Vagina (tissue), 2 donors: ENCODE data around the gene TBC1D14. TPM values are rescaled to one million over a fixed set of nuclear protein-coding genes. Genes with fewer than 3 reads are reported as not detected.

Source experiments
- DNase-seq, 2 donors: peaks; one replicate each; pipeline ENCODE4 v3.0.0-alpha.2; 2017; ENCODE audit errors: extremely low spot score in 2 of 2
- H3K27ac ChIP-seq: fragments of 200-600 bp; sonication (generic); one replicate; pipeline ENCODE4 v1.5.1; 2019
- H3K27me3 ChIP-seq: fragments of 200-600 bp; sonication (generic); one replicate; pipeline ENCODE4 v1.5.1; 2019
- H3K36me3 ChIP-seq, 2 donors: fragments of 200-600 bp; sonication (generic); one replicate each; pipeline ENCODE4 v1.5.1; 2017 to 2019
- H3K4me1 ChIP-seq: fragments of 200-600 bp; sonication (generic); one replicate; pipeline ENCODE4 v1.5.1; 2019
- H3K4me3 ChIP-seq, 2 donors: fragments of 200-600 bp; sonication (generic); 1 replicate in 1 of 2; 2 replicates in 1 of 2; pipeline ENCODE4 v1.5.1; 2016 to 2019
- H3K9me3 ChIP-seq: fragments of 200-600 bp; sonication (generic); one replicate; pipeline ENCODE4 v1.5.1; 2019
- CTCF ChIP-seq, 3 experiments: fragments of 450-650 bp in 2 of 3; fragments of 200-600 bp in 1 of 3; sonication (generic) in 1 of 3; IDR thresholded peaks; one replicate each; pipeline ENCODE4 v1.5.1; 2017 to 2019; ENCODE audit warnings: antibody characterized with exemption in 3 of 3, mild to moderate bottlenecking in 2 of 3, moderate library complexity in 2 of 3
- POLR2A ChIP-seq, 2 donors: fragments of 450-650 bp; IDR thresholded peaks; one replicate each; pipeline ENCODE4 v1.6.1; 2017; ENCODE audit warnings: antibody characterized with exemption in 2 of 2, mild to moderate bottlenecking in 2 of 2, moderate library complexity in 2 of 2
- POLR2AphosphoS5 ChIP-seq, 2 donors: sonication (generic); formaldehyde crosslinking; IDR thresholded peaks; one replicate each; pipeline ENCODE4 v1.9.0; 2017; ENCODE audit warnings: antibody characterized with exemption in 2 of 2, mild to moderate bottlenecking in 2 of 2, low read depth in 1 of 2; ENCODE audit not compliant: insufficient read depth in 1 of 2
- intact Hi-C: fragments of 100-400 bp; cut with DNase I; formaldehyde crosslinking; loops from one replicate; pipeline ENCODE4 v1.15.1; 2023
- total RNA-seq: library from RNA; depleted of rRNA; stranded (reverse); fragments of >200 nt; gene quantifications from one replicate; pipeline ENCODE4 v1.2.3, GENCODE V29; 2016

Gene TBC1D14
- total RNA-seq, 1 donor from 2014 or later = 35.4 TPM

DNA sequence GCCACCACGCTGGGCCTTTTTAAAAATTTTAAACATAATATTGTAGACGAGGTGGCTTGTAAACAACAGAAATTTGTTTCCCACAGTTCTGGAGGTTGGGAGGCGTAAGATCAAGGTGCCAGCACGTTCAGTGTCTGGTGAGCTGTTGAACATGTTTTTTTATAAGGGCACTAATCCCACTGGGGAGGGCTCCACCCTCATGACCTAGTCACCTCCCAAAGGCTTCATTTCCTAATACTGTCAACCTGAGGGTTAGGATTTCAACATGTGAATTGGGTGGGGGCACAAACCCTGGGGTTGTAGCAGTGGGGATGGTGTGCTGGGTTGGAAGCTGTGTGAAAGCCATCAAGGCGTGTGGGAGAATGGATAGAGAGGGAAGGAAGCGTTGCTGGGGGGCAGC lies 27.6 kb downstream of the TBC1D14 start:
- H3K9me3 ChIP-seq = no peaks in the 10 kb centered on the region
- no peaks in the 10 kb centered on the region for H3K27me3 ChIP-seq
- H3K4me1 ChIP-seq = peaks cover 25% of the 10 kb centered on the region
- H3K4me3 ChIP-seq = no peak overlapping the region
- intact Hi-C loops = no loop called here
- no peaks in the 10 kb centered on the region for H3K36me3 ChIP-seq
- H3K27ac ChIP-seq = no peak overlapping the region
- no peak for DNase-seq
- TF ChIP-seq CTCF (IDR thresholded peaks at IDR 0.05) (no peak), POLR2AphosphoS5 (IDR thresholded peaks at IDR 0.05; ENCODE audit: insufficient read depth in 1 of 2, low read depth in 1 of 2) (no peak), POLR2A (IDR thresholded peaks at IDR 0.05) (no peak)

DNA sequence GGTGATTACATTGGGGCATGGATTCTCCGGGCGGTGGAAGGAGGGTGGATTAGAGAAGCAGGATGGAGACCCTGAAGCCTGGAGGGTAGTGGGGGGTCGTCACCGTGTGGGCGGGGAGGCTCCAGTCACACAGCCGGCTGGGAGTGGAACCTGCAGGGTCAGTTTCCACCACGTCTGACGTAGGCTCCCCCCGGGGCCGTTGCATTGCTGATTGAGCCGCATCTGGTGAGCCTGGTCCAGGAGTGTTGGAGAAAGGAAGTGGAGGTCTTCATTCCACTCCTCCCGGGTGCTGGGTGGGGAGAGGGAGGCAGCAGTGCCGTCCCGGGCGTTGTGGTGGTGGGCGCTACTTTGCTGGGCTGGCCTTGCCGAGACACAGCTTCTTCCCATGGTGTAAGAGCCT lies 28.1 kb downstream of the TBC1D14 start:
- Histone ChIP-seq H3K4me1 (peaks cover 30% of the 10 kb centered on the region), H3K9me3 (no peaks in the 10 kb centered on the region), H3K36me3 (no peaks in the 10 kb centered on the region), H3K27me3 (no peaks in the 10 kb centered on the region), H3K4me3 (no peak overlapping the region), H3K27ac (no peak overlapping the region)
- intact Hi-C loops = no loop called here
- DNase-seq = no peak
- TF ChIP-seq POLR2AphosphoS5 (IDR thresholded peaks at IDR 0.05; ENCODE audit: insufficient read depth in 1 of 2, low read depth in 1 of 2) (no peak), CTCF (IDR thresholded peaks at IDR 0.05) (no peak), POLR2A (IDR thresholded peaks at IDR 0.05) (no peak)

- Histone ChIP-seq H3K27ac (no peak overlapping the region), H3K4me3 (no peak overlapping the region), H3K9me3 (no peaks in the 10 kb centered on the region), H3K4me1 (peaks cover 35% of the 10 kb centered on the region), H3K36me3 (no peaks in the 10 kb centered on the region), H3K27me3 (no peaks in the 10 kb centered on the region)
- DNase-seq = no peak
- TF ChIP-seq CTCF (IDR thresholded peaks at IDR 0.05) (no peak), POLR2A (IDR thresholded peaks at IDR 0.05) (no peak), POLR2AphosphoS5 (IDR thresholded peaks at IDR 0.05; ENCODE audit: insufficient read depth in 1 of 2, low read depth in 1 of 2) (no peak)
- intact Hi-C loops = no loop called here
Observed at GRCh38 chr4:6938237-6938636, 28.6 kb downstream of the TBC1D14 start.

DNA sequence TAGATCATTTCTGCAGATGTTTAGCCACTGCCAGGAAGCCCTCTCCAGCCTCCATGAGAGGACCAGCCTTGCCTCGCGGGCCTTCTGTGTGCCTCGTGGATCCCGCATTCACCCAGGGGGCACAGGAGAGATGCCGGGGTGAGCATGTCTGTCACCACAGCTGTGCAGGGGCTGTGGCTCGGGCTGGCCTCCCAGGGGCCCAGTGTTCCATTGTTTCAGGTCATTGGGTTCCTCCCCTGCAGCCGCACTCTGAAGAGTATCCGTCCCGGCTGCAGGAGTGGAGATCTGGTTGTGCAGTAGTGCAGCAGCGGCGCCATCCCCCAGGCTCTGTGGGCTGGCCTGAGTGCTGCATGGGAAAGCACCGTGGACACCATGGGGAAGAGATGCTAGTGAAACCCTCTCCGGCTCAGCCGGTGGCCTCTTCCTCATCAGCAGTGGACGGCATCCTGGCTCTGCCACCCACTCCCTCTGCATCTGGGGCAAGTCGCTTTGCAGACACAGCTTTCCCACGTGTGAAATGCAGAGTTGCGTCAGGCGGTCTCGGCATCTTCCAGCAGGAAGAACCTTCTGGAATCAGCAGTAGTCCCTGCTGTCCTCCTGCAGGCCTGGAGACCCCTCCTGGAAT lies 29.1 kb downstream of the TBC1D14 start:
- intact Hi-C loops = no loop called here
- H3K27me3 ChIP-seq = no peaks in the 10 kb centered on the region
- peaks cover 40% of the 10 kb centered on the region for H3K4me1 ChIP-seq

More for the DNA sequence above, 29.1 kb downstream of the TBC1D14 start:
- TF ChIP-seq CTCF (IDR thresholded peaks at IDR 0.05) (no peak), POLR2AphosphoS5 (IDR thresholded peaks at IDR 0.05; ENCODE audit: insufficient read depth in 1 of 2, low read depth in 1 of 2) (no peak), POLR2A (IDR thresholded peaks at IDR 0.05) (no peak)
- no peak for DNase-seq
- no peak overlapping the region for H3K27ac ChIP-seq
- H3K4me3 ChIP-seq = no peak overlapping the region
- no peaks in the 10 kb centered on the region for H3K36me3 ChIP-seq
- H3K9me3 ChIP-seq = no peaks in the 10 kb centered on the region
